Lung microvascular endothelial cell (primary cell): ENCODE measurements around the gene PTCSC3. TPM values are rescaled to one million over a fixed set of nuclear protein-coding genes. Genes with fewer than 3 reads are reported as not detected.

Source experiments
- DNase-seq, 2 donors: peaks; one replicate each; pipeline versions ENCODE4 v3.0.0 to v3.0.0-alpha.2; 2010; ENCODE audit warnings: low read depth in 2 of 2
- total RNA-seq: library from RNA; depleted of rRNA; stranded (reverse); fragments of >200 nt; gene quantifications from 2 replicates; pipeline ENCODE4 v1.2.1, GENCODE V29; 2014

The PTCSC3 gene
- total RNA-seq, 1 donor from 2014 or later: not detected

- no peak for DNase-seq
These were observed 90.7 kb downstream of the PTCSC3 start for GRCh38 chr14:36085861-36086260.

Other genes starting within 250 kb of the PTCSC3 start
- gene MBIP, start 143.9 kb upstream of the PTCSC3 start, total RNA-seq: 3.5 and 6.5 TPM in 2 replicates